DND-41 (cell line): ENCODE measurements around the gene TRMT1L.

ENCODE experiments used
- ATAC-seq: fragments of 200-7000 bp; cut with Tn5 transposase; 3 replicates; pipeline ENCODE4 v1.9.1; 2021; ENCODE audit warnings: low read depth; ENCODE audit not compliant: insufficient read depth
- DNase-seq: peaks from one replicate; pipeline ENCODE4 v3.0.0-alpha.2; 2020
- H2AFZ ChIP-seq: 2 replicates; pipeline ENCODE4 v1.6.0; 2012; ENCODE audit warnings: low read depth, low read length
- H3K27ac ChIP-seq: 2 replicates; pipeline ENCODE4 v1.5.1; 2012; ENCODE audit warnings: low read length, inconsistent platforms
- H3K27me3 ChIP-seq: fragments of 200-600 bp; sonication (generic); 2 replicates; pipeline ENCODE4 v1.6.0; 2012; ENCODE audit warnings: low read length, mild to moderate bottlenecking, inconsistent platforms; ENCODE audit not compliant: insufficient read depth, poor library complexity
- H3K36me3 ChIP-seq: 2 replicates; pipeline ENCODE4 v1.5.1; 2012; ENCODE audit warnings: low read length, inconsistent platforms; ENCODE audit not compliant: insufficient read depth
- H3K4me1 ChIP-seq: 2 replicates; pipeline ENCODE4 v1.5.1; 2012; ENCODE audit warnings: mild to moderate bottlenecking, low read length; ENCODE audit not compliant: insufficient read depth
- H3K4me2 ChIP-seq: 2 replicates; pipeline ENCODE4 v1.6.0; 2012; ENCODE audit warnings: mild to moderate bottlenecking, moderate library complexity, low read length, inconsistent platforms; ENCODE audit not compliant: insufficient read depth
- H3K4me3 ChIP-seq, 2 experiments: fragments of 200-600 bp in 1 of 2; shearing (Covaris generic) in 1 of 2; 2 replicates each; pipeline ENCODE4 v1.5.1; 2012 to 2016; ENCODE audit warnings: inconsistent platforms in 2 of 2, low read length in 2 of 2, mild to moderate bottlenecking in 2 of 2, low read depth in 1 of 2, moderate library complexity in 1 of 2
- H3K79me2 ChIP-seq: 2 replicates; pipeline ENCODE4 v1.6.0; 2012; ENCODE audit warnings: low read length, inconsistent platforms; ENCODE audit not compliant: insufficient read depth
- H3K9ac ChIP-seq: 2 replicates; pipeline ENCODE4 v1.6.0; 2012; ENCODE audit warnings: low read depth, mild to moderate bottlenecking, inconsistent platforms, low read length, moderate library complexity
- H3K9me3 ChIP-seq: 2 replicates; pipeline ENCODE4 v1.5.1; 2012; ENCODE audit warnings: low read length, moderate library complexity, mild to moderate bottlenecking, inconsistent platforms; ENCODE audit not compliant: insufficient read depth, severe bottlenecking
- H4K20me1 ChIP-seq: 2 replicates; pipeline ENCODE4 v1.6.0; 2012; ENCODE audit warnings: low read length; ENCODE audit not compliant: insufficient read depth
- EZH2 ChIP-seq: IDR thresholded peaks from 3 replicates; pipeline ENCODE4 v1.6.1; 2012; ENCODE audit warnings: borderline replicate concordance, low read depth, mild to moderate bottlenecking, moderate library complexity, low read length, inconsistent platforms; ENCODE audit not compliant: severe bottlenecking
- TF ChIP-seq, protein P1 (sequence below): IDR thresholded peaks from 2 replicates; pipeline ENCODE4 v1.5.1; 2012; ENCODE audit warnings: borderline replicate concordance, low read length, moderate library complexity, mild to moderate bottlenecking; ENCODE audit not compliant: poor library complexity, severe bottlenecking; ENCODE audit errors: extremely low read depth

Gene TRMT1L

DNA sequence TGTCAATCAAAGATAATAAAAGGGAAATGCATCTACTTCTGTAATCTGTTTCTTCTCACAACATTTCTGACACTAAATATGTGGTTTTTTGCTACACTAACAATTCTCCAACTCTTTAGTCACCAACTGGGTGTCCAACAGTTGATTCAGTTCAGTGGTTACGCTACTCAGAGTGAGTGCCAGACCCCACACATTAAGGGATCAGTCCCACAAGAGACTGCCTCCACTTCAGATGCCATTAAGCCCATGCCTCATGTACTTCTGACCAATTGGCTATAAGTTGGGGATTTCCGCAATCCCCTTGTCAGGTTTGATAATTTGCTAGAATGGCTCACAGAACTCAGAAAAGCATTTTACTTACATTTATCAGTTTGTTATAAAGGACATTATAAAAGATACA is 83.0 kb downstream of the TRMT1L start:
- TF ChIP-seq EZH2: no peak
- TF ChIP-seq, protein P1, sequence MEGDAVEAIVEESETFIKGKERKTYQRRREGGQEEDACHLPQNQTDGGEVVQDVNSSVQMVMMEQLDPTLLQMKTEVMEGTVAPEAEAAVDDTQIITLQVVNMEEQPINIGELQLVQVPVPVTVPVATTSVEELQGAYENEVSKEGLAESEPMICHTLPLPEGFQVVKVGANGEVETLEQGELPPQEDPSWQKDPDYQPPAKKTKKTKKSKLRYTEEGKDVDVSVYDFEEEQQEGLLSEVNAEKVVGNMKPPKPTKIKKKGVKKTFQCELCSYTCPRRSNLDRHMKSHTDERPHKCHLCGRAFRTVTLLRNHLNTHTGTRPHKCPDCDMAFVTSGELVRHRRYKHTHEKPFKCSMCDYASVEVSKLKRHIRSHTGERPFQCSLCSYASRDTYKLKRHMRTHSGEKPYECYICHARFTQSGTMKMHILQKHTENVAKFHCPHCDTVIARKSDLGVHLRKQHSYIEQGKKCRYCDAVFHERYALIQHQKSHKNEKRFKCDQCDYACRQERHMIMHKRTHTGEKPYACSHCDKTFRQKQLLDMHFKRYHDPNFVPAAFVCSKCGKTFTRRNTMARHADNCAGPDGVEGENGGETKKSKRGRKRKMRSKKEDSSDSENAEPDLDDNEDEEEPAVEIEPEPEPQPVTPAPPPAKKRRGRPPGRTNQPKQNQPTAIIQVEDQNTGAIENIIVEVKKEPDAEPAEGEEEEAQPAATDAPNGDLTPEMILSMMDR: no peak
- no peak overlapping the region for H3K4me2 ChIP-seq
- no peaks in the 10 kb centered on the region for H3K9me3 ChIP-seq
- peaks cover 87% of the 10 kb centered on the region for H3K79me2 ChIP-seq
- H3K36me3 ChIP-seq: no peaks in the 10 kb centered on the region
- H3K9ac ChIP-seq: no peak overlapping the region
- ATAC-seq (no peak), DNase-seq (no peak)
- H3K4me1 ChIP-seq: no peaks in the 10 kb centered on the region
- no peak overlapping the region for H3K4me3 ChIP-seq
- no peak overlapping the region for H2AFZ ChIP-seq
- H4K20me1 ChIP-seq: peaks cover 45% of the 10 kb centered on the region
- H3K27me3 ChIP-seq: no peaks in the 10 kb centered on the region
- H3K27ac ChIP-seq: no peak overlapping the region

DNA sequence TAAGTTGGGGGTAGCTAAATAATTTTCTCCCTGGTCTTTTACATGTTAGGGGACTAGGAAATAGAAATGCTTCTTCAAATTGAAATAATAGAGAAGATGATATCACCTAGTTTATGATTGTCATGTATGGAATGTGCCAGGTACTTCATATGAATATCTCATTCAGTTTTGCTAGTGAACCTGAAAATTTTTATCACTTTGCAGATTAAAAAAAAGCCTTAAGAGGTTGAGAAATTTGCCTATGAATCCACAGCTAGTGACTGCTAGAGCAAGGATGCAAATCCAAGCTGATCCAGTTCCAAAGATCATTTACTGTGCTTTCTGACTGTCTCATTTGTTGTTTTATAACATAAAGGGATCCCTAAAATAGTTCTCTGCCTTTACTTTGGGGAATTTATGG is 86.7 kb downstream of the TRMT1L start:
- DNase-seq: no peak
- Histone ChIP-seq H3K36me3 (no peaks in the 10 kb centered on the region), H2AFZ (no peak overlapping the region), H3K4me3 (no peak overlapping the region), H3K27ac (no peak overlapping the region), H3K27me3 (no peaks in the 10 kb centered on the region), H3K9me3 (no peaks in the 10 kb centered on the region), H3K9ac (no peak overlapping the region), H4K20me1 (peaks cover 38% of the 10 kb centered on the region), H3K4me1 (no peaks in the 10 kb centered on the region), H3K79me2 (peaks cover 89% of the 10 kb centered on the region), H3K4me2 (no peak overlapping the region)
- no peak for TF ChIP-seq EZH2
- TF ChIP-seq, protein P1: no peak
- ATAC-seq: no peak

DNA sequence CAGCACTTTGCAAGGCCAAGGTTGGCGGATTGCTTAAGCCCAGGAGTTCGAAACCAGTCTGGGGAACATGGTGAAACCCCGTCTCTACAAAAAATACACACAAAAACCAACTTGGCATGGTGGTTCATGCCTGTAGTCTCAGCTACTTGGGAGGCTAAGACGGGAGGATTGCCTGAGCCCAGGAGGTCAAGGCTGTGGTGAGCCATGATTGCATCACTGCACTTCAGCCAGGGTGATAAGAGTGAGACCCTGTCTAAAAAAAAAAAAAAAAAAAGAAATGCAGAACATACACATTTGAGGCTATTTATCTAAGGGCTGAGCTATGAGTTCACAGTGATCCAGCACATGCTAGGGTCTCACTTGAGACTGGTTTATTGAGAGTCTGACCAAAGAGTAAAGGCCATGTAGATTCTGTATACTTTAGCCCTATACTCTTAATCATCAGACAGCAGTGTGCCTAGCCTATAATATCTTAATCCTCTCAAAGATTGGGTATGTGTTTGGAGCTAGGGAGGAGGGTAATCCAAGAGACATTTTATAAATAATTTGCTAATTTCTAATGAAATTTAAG is 87.5 kb downstream of the TRMT1L start:
- H3K27ac ChIP-seq: no peak overlapping the region
- no peaks in the 10 kb centered on the region for H3K36me3 ChIP-seq
- ATAC-seq (no peak), DNase-seq (no peak)
- H3K27me3 ChIP-seq: no peaks in the 10 kb centered on the region
- no peaks in the 10 kb centered on the region for H3K9me3 ChIP-seq
- H3K4me2 ChIP-seq: no peak overlapping the region
- TF ChIP-seq, protein P1: no peak
- TF ChIP-seq EZH2: no peak
- no peak overlapping the region for H2AFZ ChIP-seq
- peaks cover 33% of the 10 kb centered on the region for H4K20me1 ChIP-seq
- peaks cover 89% of the 10 kb centered on the region for H3K79me2 ChIP-seq
- no peak overlapping the region for H3K9ac ChIP-seq
- H3K4me1 ChIP-seq: no peaks in the 10 kb centered on the region
- no peak overlapping the region for H3K4me3 ChIP-seq

DNA sequence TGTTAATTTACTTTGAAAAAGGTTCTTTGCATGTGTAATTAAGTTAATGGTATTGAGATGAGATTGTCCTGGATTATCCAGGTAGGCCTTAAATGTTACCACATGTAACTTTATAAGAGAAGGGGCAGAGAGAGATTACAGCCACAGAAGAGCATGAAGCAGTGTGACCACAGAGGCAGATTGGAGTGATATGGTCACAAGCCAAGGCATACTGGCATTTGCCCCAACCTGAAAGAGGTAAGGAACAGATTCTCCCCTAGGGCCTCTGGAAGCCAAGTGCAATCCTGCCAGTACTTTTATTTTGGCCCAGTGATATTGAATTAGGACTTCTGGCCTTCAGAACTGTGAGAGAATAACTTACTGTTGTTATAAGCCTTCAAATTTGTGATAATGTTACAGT is 88.4 kb downstream of the TRMT1L start:
- Histone ChIP-seq H3K9me3 (no peaks in the 10 kb centered on the region), H3K9ac (no peak overlapping the region), H3K4me3 (no peak overlapping the region), H3K4me2 (no peak overlapping the region), H4K20me1 (peaks cover 30% of the 10 kb centered on the region), H3K27ac (no peak overlapping the region), H3K79me2 (peaks cover 89% of the 10 kb centered on the region), H2AFZ (no peak overlapping the region), H3K27me3 (no peaks in the 10 kb centered on the region), H3K4me1 (no peaks in the 10 kb centered on the region), H3K36me3 (no peaks in the 10 kb centered on the region)
- TF ChIP-seq EZH2: no peak
- TF ChIP-seq, protein P1: no peak
- DNase-seq (no peak), ATAC-seq (no peak)
